Stimulated activated CD4-positive, alpha-beta T cell treated with anti-CD3 and anti-CD28 coated beads, TNF-alpha, amount 100 ng/mL, for 24 hours (primary cell): ENCODE results near the gene PGAM2.

ENCODE experiments used
- DNase-seq, 3 experiments: peaks; one replicate each; pipeline ENCODE4 v3.0.0-alpha.2; 2020; ENCODE audit warnings: low read depth in 3 of 3

Gene PGAM2

GRCh38 chr7:44065431-44066110, at the start of gene PGAM2:
Gene PGAM2 (minus strand): TSS chr7:44065567. CDS start chr7:44065529, 38 bp downstream.
- DNase-seq: no peak

GRCh38 chr7:44114586-44115310, 49.4 kb upstream of the PGAM2 start:
- no peak for DNase-seq

- DNase-seq: no peak
Observed at GRCh38 chr7:44113764-44114354, 48.5 kb upstream of the PGAM2 start.

GRCh38 chr7:44112997-44113763, 47.8 kb upstream of the PGAM2 start:
- no peak for DNase-seq

- no peak for DNase-seq
Observed at GRCh38 chr7:44112231-44112996, 47.0 kb upstream of the PGAM2 start.

- DNase-seq: no peak
Observed at GRCh38 chr7:44111761-44112160, 46.4 kb upstream of the PGAM2 start.

- no peak for DNase-seq
Observed at GRCh38 chr7:44110719-44111635, 45.6 kb upstream of the PGAM2 start.

GRCh38 chr7:44109991-44110390, 44.6 kb upstream of the PGAM2 start:
- no peak for DNase-seq

- no peak for DNase-seq
Observed at GRCh38 chr7:44108768-44109750, 43.7 kb upstream of the PGAM2 start.

GRCh38 chr7:44107961-44108767, 42.8 kb upstream of the PGAM2 start:
- no peak for DNase-seq

- DNase-seq: no peak
Observed at GRCh38 chr7:44107116-44107960, 42.0 kb upstream of the PGAM2 start.

- no peak for DNase-seq
Observed at GRCh38 chr7:44106311-44107065, 41.1 kb upstream of the PGAM2 start.

- DNase-seq: no peak
Observed at GRCh38 chr7:44105832-44106231, 40.5 kb upstream of the PGAM2 start.

- DNase-seq: no peak
Observed at GRCh38 chr7:44104860-44105771, 39.7 kb upstream of the PGAM2 start.
